Liver (tissue), 9 donors: ENCODE data around the gene PRRG1. TPM values are rescaled to one million over a fixed set of nuclear protein-coding genes. Genes with fewer than 3 reads are reported as not detected.

ENCODE experiments used
- DNase-seq: peaks from one replicate; pipeline ENCODE4 v3.0.0-alpha.2; 2017; ENCODE audit warnings: low spot score
- H3K27ac ChIP-seq, 2 donors: one replicate each; pipeline ENCODE4 v1.7.0; 2013; ENCODE audit warnings: inconsistent platforms in 2 of 2, low read length in 2 of 2, control low read depth in 1 of 2, low read depth in 1 of 2, mild to moderate bottlenecking in 1 of 2
- H3K27me3 ChIP-seq, 4 donors: one replicate each; pipeline versions ENCODE4 v1.6.1 to v1.7.0; 2013; ENCODE audit warnings: low read length in 3 of 4, inconsistent platforms in 1 of 4, mild to moderate bottlenecking in 1 of 4, moderate library complexity in 1 of 4; ENCODE audit not compliant: control insufficient read depth in 4 of 4, insufficient read depth in 4 of 4
- H3K36me3 ChIP-seq, 4 donors: one replicate each; pipeline versions ENCODE4 v1.6.1 to v1.7.0; 2013; ENCODE audit warnings: low read length in 3 of 4, mild to moderate bottlenecking in 3 of 4, low read depth in 1 of 4, moderate library complexity in 1 of 4; ENCODE audit not compliant: control insufficient read depth in 4 of 4, insufficient read depth in 3 of 4
- H3K4me1 ChIP-seq, 4 donors: one replicate each; pipeline versions ENCODE4 v1.6.1 to v1.7.0; 2013; ENCODE audit warnings: low read length in 3 of 4, mild to moderate bottlenecking in 3 of 4, moderate library complexity in 1 of 4; ENCODE audit not compliant: control insufficient read depth in 4 of 4, insufficient read depth in 4 of 4
- H3K4me3 ChIP-seq, 3 donors: one replicate each; pipeline versions ENCODE4 v1.6.1 to v1.7.0; 2013; ENCODE audit warnings: low read length in 3 of 3, control low read depth in 1 of 3, low read depth in 1 of 3, mild to moderate bottlenecking in 1 of 3
- H3K9ac ChIP-seq, 2 donors: one replicate each; pipeline ENCODE4 v1.7.0; 2013; ENCODE audit warnings: low read length in 2 of 2, mild to moderate bottlenecking in 2 of 2, moderate library complexity in 2 of 2, control low read depth in 1 of 2, low read depth in 1 of 2
- H3K9me3 ChIP-seq, 4 donors: one replicate each; pipeline versions ENCODE4 v1.6.1 to v1.7.0; 2013; ENCODE audit warnings: low read length in 3 of 4; ENCODE audit not compliant: control insufficient read depth in 4 of 4
- ATF3 ChIP-seq: IDR thresholded peaks from 2 replicates; pipeline ENCODE4 v1.6.1; 2016; ENCODE audit warnings: antibody characterized with exemption
- EGR1 ChIP-seq, 2 donors: IDR thresholded peaks; 2 replicates each; pipeline ENCODE4 v1.6.1; 2016 to 2018; ENCODE audit warnings: antibody characterized with exemption in 2 of 2, low read depth in 2 of 2
- FOXA2 ChIP-seq: IDR thresholded peaks from 2 replicates; pipeline ENCODE4 v1.6.1; 2016; ENCODE audit warnings: antibody characterized with exemption
- HNF4A ChIP-seq, 2 donors: conservative IDR thresholded peaks; 2 replicates each; pipeline ENCODE4 v1.6.1; 2016; ENCODE audit warnings: antibody characterized with exemption in 2 of 2, mild to moderate bottlenecking in 2 of 2
- HNF4G ChIP-seq: IDR thresholded peaks from 2 replicates; pipeline ENCODE4 v1.6.1; 2016; ENCODE audit warnings: antibody characterized with exemption
- JUND ChIP-seq, 2 donors: IDR thresholded peaks; 2 replicates each; pipeline ENCODE4 v1.6.1; 2016; ENCODE audit warnings: antibody characterized with exemption in 2 of 2
- MAX ChIP-seq: IDR thresholded peaks from 2 replicates; pipeline ENCODE4 v1.6.1; 2016; ENCODE audit warnings: antibody characterized with exemption
- NR2F2 ChIP-seq: IDR thresholded peaks from 2 replicates; pipeline ENCODE4 v1.6.1; 2016; ENCODE audit warnings: antibody characterized with exemption
- RAD21 ChIP-seq, 2 donors: IDR thresholded peaks; 2 replicates each; pipeline ENCODE4 v1.6.1; 2016; ENCODE audit warnings: antibody characterized with exemption in 2 of 2, mild to moderate bottlenecking in 2 of 2
- REST ChIP-seq: IDR thresholded peaks from 2 replicates; pipeline ENCODE4 v1.6.1; 2016; ENCODE audit warnings: antibody characterized with exemption, mild to moderate bottlenecking
- RXRA ChIP-seq, 2 donors: IDR thresholded peaks; 2 replicates each; pipeline ENCODE4 v1.6.1; 2017 to 2018; ENCODE audit warnings: antibody characterized with exemption in 2 of 2, mild to moderate bottlenecking in 1 of 2
- SP1 ChIP-seq: IDR thresholded peaks from 2 replicates; pipeline ENCODE4 v1.6.1; 2018; ENCODE audit warnings: antibody characterized with exemption, mild to moderate bottlenecking
- TAF1 ChIP-seq: conservative IDR thresholded peaks from 2 replicates; pipeline ENCODE4 v1.6.1; 2016; ENCODE audit warnings: antibody characterized with exemption, mild to moderate bottlenecking
- YY1 ChIP-seq: IDR thresholded peaks from 2 replicates; pipeline ENCODE4 v1.6.1; 2016; ENCODE audit warnings: antibody characterized with exemption, mild to moderate bottlenecking
- WGBS: extraction: QIAGEN DNeasy Blood & Tissue Kit; methylation state at CpG from one replicate; pipeline ENCODE4 v1.1.7; 2013; 5-methylcytosine and 5-hydroxymethylcytosine counted together
- polyA plus RNA-seq, 2 donors: library from polyadenylated mRNA; stranded (reverse) in 1 of 2; unstranded in 1 of 2; fragments of 200-250 nt in 1 of 2; fragments of >200 nt in 1 of 2; fragmentation: Nextera tagmentation in 1 of 2; extraction: Ambion mirVana in 1 of 2; gene quantifications; one replicate each; pipeline versions ENCODE4 v1.2.1 to v1.2.3, GENCODE V29; 2013 to 2015
- total RNA-seq, 2 donors: library from RNA; depleted of rRNA; stranded (reverse); fragments of >200 nt; gene quantifications; one replicate each; pipeline ENCODE4 v1.2.3, GENCODE V29; 2014
- donor health status: healthy.
- donor health status: healthy.
- donor health status: healthy.
- donor health status: healthy.
- donor health status: healthy.

Gene PRRG1
- total and polyA plus RNA-seq, 4 donors, result 1.2 to 6.6 (median 1.8) TPM

GRCh38 chrX:37332987-37333658 is 16.0 kb upstream of the PRRG1 start:
- DNase-seq, result no peak
- WGBS, result 34% methylated on average over 8 of the region's 8 CpGs
- H3K27me3 ChIP-seq, result peaks cover 0 to under 1% (median 0%) of the 10 kb centered on the region in 4 donors
- no peaks in the 10 kb centered on the region for H3K9me3 ChIP-seq
- peak overlapping the region; percentile 9 to 58 (median 28) for H3K4me3 ChIP-seq
- TF ChIP-seq YY1 (peak; percentile 42), ATF3 (peak; percentile 45), MAX (peak; percentile 53), SP1 (peak; percentile 56), RAD21 (IDR thresholded peaks at IDR 0.05) (no peak), RXRA (IDR thresholded peaks at IDR 0.05) (peak; percentile 49 to 50), TAF1 (peak; percentile 38), EGR1 (IDR thresholded peaks at IDR 0.05; ENCODE audit: low read depth in 2 of 2) (peak in 1 of 2 donors; percentile 20), JUND (IDR thresholded peaks at IDR 0.05) (no peak), REST (peak; percentile 15), FOXA2 (no peak), HNF4A (conservative IDR thresholded peaks at IDR 0.05) (peak; percentile 56 to 66), NR2F2 (no peak)
- peak overlapping the region in 1 of 2 donors; percentile 64 for H3K9ac ChIP-seq
- H3K4me1 ChIP-seq, result peaks cover 0 to 5% (median 2%) of the 10 kb centered on the region in 4 donors
- peak overlapping the region; percentile 61 to 89 for H3K27ac ChIP-seq
- no peaks in the 10 kb centered on the region for H3K36me3 ChIP-seq

- whole genome bisulfite sequencing, result 34% methylated on average over 1 of the region's 1 CpG
- DNase-seq, result no peak
- Histone ChIP-seq H3K36me3 (no peaks in the 10 kb centered on the region), H3K27ac (peak overlapping the region in 1 of 2 donors; percentile 84), H3K9ac (no peak overlapping the region), H3K4me1 (peaks cover 0 to 17% (median 4%) of the 10 kb centered on the region in 4 donors), H3K9me3 (no peaks in the 10 kb centered on the region), H3K27me3 (no peaks in the 10 kb centered on the region), H3K4me3 (no peak overlapping the region)
- TF ChIP-seq ATF3 (no peak), HNF4G (no peak), RXRA (IDR thresholded peaks at IDR 0.05) (peak in 1 of 2 donors; percentile 8)
Observed at GRCh38 chrX:37347420-37347819, 1.7 kb upstream of the PRRG1 start.
